Neural crest cell (in vitro differentiated cells): ENCODE results near the gene NIP7. TPM values are rescaled to one million over a fixed set of nuclear protein-coding genes. Genes with fewer than 3 reads are reported as not detected.

Source experiments
- DNase-seq: peaks from one replicate; pipeline ENCODE4 v3.0.0; 2021; ENCODE audit warnings: low read depth, mixed read lengths, low spot score
- H3K27ac Mint-ChIP-seq: one replicate; pipeline ENCODE4 v1.8.0; 2021; ENCODE audit warnings: mild to moderate bottlenecking, mixed read lengths; ENCODE audit not compliant: unreplicated experiment
- H3K27me3 Mint-ChIP-seq: 2 replicates; pipeline ENCODE4 v1.8.0; 2021; ENCODE audit warnings: low read depth, mild to moderate bottlenecking, mixed read lengths
- H3K36me3 Mint-ChIP-seq: 2 replicates; pipeline ENCODE4 v1.8.0; 2021; ENCODE audit warnings: low read depth, mild to moderate bottlenecking, mixed read lengths
- H3K4me1 Mint-ChIP-seq: 2 replicates; pipeline ENCODE4 v1.8.0; 2021; ENCODE audit warnings: mixed read lengths
- H3K4me3 Mint-ChIP-seq: one replicate; pipeline ENCODE4 v1.8.0; 2021; ENCODE audit warnings: mild to moderate bottlenecking, mixed read lengths
- H3K9me3 Mint-ChIP-seq: 2 replicates; pipeline ENCODE4 v1.8.0; 2021; ENCODE audit warnings: mixed read lengths
- total RNA-seq: library from RNA; stranded (reverse); gene quantifications from 2 replicates; pipeline ENCODE4 v1.2.1, GENCODE V29; 2021
- TF ChIP-seq, protein P1 (sequence below): fragments of 200-600 bp; sonication (generic); conservative IDR thresholded peaks from 2 replicates; pipeline ENCODE4 v1.5.0; 2021; ENCODE audit warnings: antibody characterized with exemption, mild to moderate bottlenecking

The NIP7 gene
- total RNA-seq, 1 donor from 2014 or later = 42.3 TPM

DNA sequence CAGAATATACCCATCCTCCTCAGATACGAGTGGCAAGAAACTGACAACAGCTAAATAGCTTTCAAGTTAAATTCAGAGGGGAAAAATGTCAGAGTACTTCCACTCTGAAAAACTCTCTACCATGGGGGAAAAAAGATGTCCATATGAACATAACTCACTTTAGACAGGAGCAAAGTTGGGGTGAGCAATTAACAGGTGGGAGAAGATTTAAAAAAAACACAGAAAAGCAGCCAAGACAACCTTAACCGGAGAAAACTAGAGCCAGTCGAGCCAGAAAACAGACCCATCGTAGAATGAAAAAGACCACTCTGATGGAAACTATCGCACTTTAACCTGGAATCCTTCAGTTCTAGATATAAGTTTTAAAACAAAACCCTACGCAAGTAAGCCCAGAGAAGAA lies 45.4 kb downstream of the NIP7 start:
- Mint-ChIP-seq H3K4me1 (peaks cover 22% of the 10 kb centered on the region), H3K9me3 (no peaks in the 10 kb centered on the region), H3K4me3 (peak overlapping the region; percentile 90), H3K36me3 (peaks cover 10% of the 10 kb centered on the region), H3K27me3 (no peaks in the 10 kb centered on the region), H3K27ac (peak overlapping the region; percentile 96)
- DNase-seq = no peak
- TF ChIP-seq, protein P1, sequence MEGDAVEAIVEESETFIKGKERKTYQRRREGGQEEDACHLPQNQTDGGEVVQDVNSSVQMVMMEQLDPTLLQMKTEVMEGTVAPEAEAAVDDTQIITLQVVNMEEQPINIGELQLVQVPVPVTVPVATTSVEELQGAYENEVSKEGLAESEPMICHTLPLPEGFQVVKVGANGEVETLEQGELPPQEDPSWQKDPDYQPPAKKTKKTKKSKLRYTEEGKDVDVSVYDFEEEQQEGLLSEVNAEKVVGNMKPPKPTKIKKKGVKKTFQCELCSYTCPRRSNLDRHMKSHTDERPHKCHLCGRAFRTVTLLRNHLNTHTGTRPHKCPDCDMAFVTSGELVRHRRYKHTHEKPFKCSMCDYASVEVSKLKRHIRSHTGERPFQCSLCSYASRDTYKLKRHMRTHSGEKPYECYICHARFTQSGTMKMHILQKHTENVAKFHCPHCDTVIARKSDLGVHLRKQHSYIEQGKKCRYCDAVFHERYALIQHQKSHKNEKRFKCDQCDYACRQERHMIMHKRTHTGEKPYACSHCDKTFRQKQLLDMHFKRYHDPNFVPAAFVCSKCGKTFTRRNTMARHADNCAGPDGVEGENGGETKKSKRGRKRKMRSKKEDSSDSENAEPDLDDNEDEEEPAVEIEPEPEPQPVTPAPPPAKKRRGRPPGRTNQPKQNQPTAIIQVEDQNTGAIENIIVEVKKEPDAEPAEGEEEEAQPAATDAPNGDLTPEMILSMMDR = no peak

DNA sequence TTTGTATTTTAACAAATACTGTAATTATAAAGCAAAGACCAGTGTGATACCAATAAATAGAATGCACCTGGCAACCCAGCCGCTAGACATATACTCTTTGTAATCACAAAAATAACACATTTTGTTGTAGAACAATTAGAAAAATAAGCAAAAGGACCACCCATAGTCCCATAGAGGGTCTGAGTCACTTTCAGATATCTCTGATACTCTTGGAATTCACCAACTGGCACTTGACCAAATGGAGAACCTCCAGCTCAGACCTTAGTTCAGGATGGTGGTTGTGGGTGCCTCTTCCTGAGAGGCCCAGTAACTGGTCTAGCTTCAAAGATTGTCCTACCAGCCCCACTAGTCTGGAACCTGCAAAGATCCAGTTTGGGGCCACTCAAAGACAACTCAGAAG lies 47.0 kb downstream of the NIP7 start:
- Mint-ChIP-seq H3K9me3 (no peaks in the 10 kb centered on the region), H3K4me3 (peak overlapping the region; percentile 92), H3K27ac (no peak overlapping the region), H3K36me3 (peaks cover 8% of the 10 kb centered on the region), H3K4me1 (peaks cover 22% of the 10 kb centered on the region), H3K27me3 (no peaks in the 10 kb centered on the region)
- TF ChIP-seq, protein P1 = no peak
- no peak for DNase-seq

Other genes with a start within 250 kb of the NIP7 start
- 2.9 and 4.2 TPM in 2 replicates for gene HAS3, start 234.1 kb upstream of the NIP7 start, total RNA-seq
- gene CHTF8, start 207.2 kb upstream of the NIP7 start, total RNA-seq = 139 and 156 TPM in 2 replicates
- gene UTP4, start 207.1 kb upstream of the NIP7 start, total RNA-seq = 78.5 and 80.1 TPM in 2 replicates
- 28.9 and 31.5 TPM in 2 replicates for gene SNTB2, start 152.6 kb upstream of the NIP7 start, total RNA-seq
- 35.3 and 36.5 TPM in 2 replicates for gene VPS4A, start 28.4 kb upstream of the NIP7 start, total RNA-seq
- 19.4 and 20.1 TPM in 2 replicates for gene PDF, start 9.2 kb upstream of the NIP7 start, total RNA-seq
- gene COG8, start 208 bp upstream of the NIP7 start, total RNA-seq = 64.2 and 67.6 TPM in 2 replicates
- gene TMED6, start 12.0 kb downstream of the NIP7 start, total RNA-seq = 0.56 and 0.82 TPM in 2 replicates
- 47.1 and 52.1 TPM in 2 replicates for gene TERF2, start 46.2 kb downstream of the NIP7 start, total RNA-seq
- gene CYB5B, start 84.8 kb downstream of the NIP7 start, total RNA-seq = 209 and 221 TPM in 2 replicates
- gene NFAT5, start 226.2 kb downstream of the NIP7 start, total RNA-seq = 25.6 and 28.8 TPM in 2 replicates